H1 (cell line): Measurements from ENCODE around the gene PFKFB3. TPM values are rescaled to one million over a fixed set of nuclear protein-coding genes. Genes with fewer than 3 reads are reported as not detected.

ENCODE experiments used
- CTCF ChIA-PET: fragments of 300-600 bp; sonication (Branson Sonifier 250); formaldehyde crosslinking; loops from one replicate; lab custom pipeline; 2021; ENCODE audit not compliant: partially characterized antibody; lab: Charles Lee
- POLR2A ChIA-PET: fragments of 300-600 bp; sonication (Branson Sonifier 250); formaldehyde crosslinking; loops from one replicate; lab custom pipeline; 2021; ENCODE audit warnings: inconsistent platforms; ENCODE audit not compliant: partially characterized antibody; lab: Charles Lee
- DNase-seq, 2 experiments: peaks; one replicate each; pipeline versions ENCODE4 v3.0.0 to v3.0.0-alpha.2; 2010 to 2022; ENCODE audit warnings: low spot score in 2 of 2, low read depth in 1 of 2, mixed read lengths in 1 of 2
- FAIRE-seq: peaks from 2 replicates; lab custom pipeline; 2011; peaks lifted over from hg19 to GRCh38; lab: Jason Lieb, UNC
- H2AFZ ChIP-seq: 2 replicates; pipeline ENCODE4 v1.8.1; 2012; ENCODE audit warnings: low read length, inconsistent platforms
- H2AK5ac ChIP-seq: 2 replicates; pipeline ENCODE4 v1.6.1; 2013; ENCODE audit warnings: low read depth, low read length
- H2BK120ac ChIP-seq: replicated peaks from 2 replicates; pipeline ENCODE3; 2013; ENCODE audit warnings: low read depth, low read length, inconsistent platforms
- H2BK12ac ChIP-seq: 2 replicates; pipeline ENCODE4 v1.6.1; 2013; ENCODE audit warnings: low read depth, low read length
- H2BK15ac ChIP-seq: 2 replicates; pipeline ENCODE4 v1.6.1; 2013; ENCODE audit warnings: low read length
- H2BK20ac ChIP-seq: 2 replicates; pipeline ENCODE4 v1.6.1; 2013; ENCODE audit warnings: low read length
- H2BK5ac ChIP-seq: 2 replicates; pipeline ENCODE4 v1.6.1; 2013; ENCODE audit warnings: low read depth, low read length
- H3K14ac ChIP-seq: 2 replicates; pipeline ENCODE4 v1.6.1; 2013; ENCODE audit warnings: inconsistent platforms; ENCODE audit not compliant: insufficient read length
- H3K18ac ChIP-seq: 2 replicates; pipeline ENCODE4 v1.6.1; 2013; ENCODE audit warnings: low read length; ENCODE audit errors: extremely low read depth
- H3K23ac ChIP-seq: 2 replicates; pipeline ENCODE4 v1.6.1; 2013; ENCODE audit warnings: inconsistent platforms; ENCODE audit not compliant: insufficient read length
- H3K23me2 ChIP-seq: 2 replicates; pipeline ENCODE4 v1.6.1; 2013; ENCODE audit warnings: low read depth, low read length
- H3K27ac ChIP-seq: 2 replicates; pipeline ENCODE4 v1.6.1; 2011; ENCODE audit warnings: low read depth, low read length, inconsistent platforms
- H3K27me3 ChIP-seq, 4 experiments: replicated peaks in 1 of 4; 1 replicate in 1 of 4; 2 replicates in 3 of 4; pipeline versions ENCODE4 v1.6.1 to v1.8.1; 2011 to 2013; ENCODE audit warnings: low read length in 3 of 4, mild to moderate bottlenecking in 3 of 4, inconsistent platforms in 2 of 4, mixed read lengths in 2 of 4, moderate library complexity in 1 of 4; ENCODE audit not compliant: control insufficient read depth in 3 of 4, insufficient read depth in 3 of 4; ENCODE audit errors: extremely low read depth in 1 of 4
- H3K36me3 ChIP-seq, 4 experiments: 2 replicates each; pipeline versions ENCODE4 v1.6.1 to v1.8.1; 2011 to 2013; ENCODE audit warnings: mild to moderate bottlenecking in 4 of 4, low read length in 3 of 4, moderate library complexity in 2 of 4, control low read depth in 1 of 4, inconsistent platforms in 1 of 4; ENCODE audit not compliant: insufficient read depth in 4 of 4, control insufficient read depth in 2 of 4
- H3K4ac ChIP-seq: replicated peaks from 2 replicates; pipeline ENCODE3; 2013; ENCODE audit warnings: low read length, low read depth, mixed read lengths, inconsistent platforms; ENCODE audit not compliant: insufficient read length
- H3K4me1 ChIP-seq, 4 experiments: replicated peaks in 1 of 4; 1 replicate in 1 of 4; 2 replicates in 3 of 4; pipeline versions ENCODE4 v1.6.1 to v1.8.1; 2011 to 2013; ENCODE audit warnings: low read length in 3 of 4, inconsistent platforms in 2 of 4, mixed read lengths in 1 of 4; ENCODE audit not compliant: insufficient read depth in 4 of 4, control insufficient read depth in 3 of 4
- H3K4me2 ChIP-seq, 2 experiments: 2 replicates each; pipeline versions ENCODE4 v1.6.1 to v1.8.1; 2011 to 2013; ENCODE audit warnings: low read depth in 2 of 2, low read length in 2 of 2, control low read depth in 1 of 2, inconsistent platforms in 1 of 2, mild to moderate bottlenecking in 1 of 2; ENCODE audit not compliant: insufficient read depth in 1 of 2
- H3K4me3 ChIP-seq, 4 experiments: fragments of 200-600, 300-600 bp in 1 of 4; sonication (generic), shearing (Covaris generic), sonication (Bioruptor Twin) in 1 of 4; 2 replicates each; pipeline versions ENCODE4 v1.5.1 to v1.8.1; 2011 to 2016; ENCODE audit warnings: low read length in 4 of 4, low read depth in 3 of 4, control low read depth in 2 of 4, inconsistent platforms in 2 of 4, mild to moderate bottlenecking in 2 of 4, mixed read lengths in 1 of 4, moderate library complexity in 1 of 4; ENCODE audit not compliant: insufficient read depth in 2 of 4; ENCODE audit errors: extremely low read depth in 1 of 4
- H3K56ac ChIP-seq: replicated peaks from 2 replicates; pipeline ENCODE3; 2013; ENCODE audit warnings: low read depth, mild to moderate bottlenecking, mixed read lengths, low read length, inconsistent platforms; ENCODE audit not compliant: insufficient read length
- H3K79me1 ChIP-seq: 2 replicates; pipeline ENCODE4 v1.6.1; 2013; ENCODE audit warnings: low read depth, low read length, control low read depth
- H3K79me2 ChIP-seq, 2 experiments: 2 replicates each; pipeline versions ENCODE4 v1.6.1 to v1.8.1; 2012 to 2013; ENCODE audit warnings: low read length in 2 of 2, mild to moderate bottlenecking in 2 of 2, inconsistent platforms in 1 of 2; ENCODE audit not compliant: insufficient read depth in 2 of 2, control insufficient read depth in 1 of 2
- H3K9ac ChIP-seq, 4 experiments: replicated peaks in 1 of 4; 1 replicate in 1 of 4; 2 replicates in 3 of 4; pipeline versions ENCODE4 v1.6.1 to v1.8.1; 2011 to 2013; ENCODE audit warnings: low read depth in 3 of 4, low read length in 3 of 4, control low read depth in 2 of 4, mild to moderate bottlenecking in 2 of 4, moderate library complexity in 2 of 4, inconsistent platforms in 1 of 4; ENCODE audit errors: extremely low read depth in 1 of 4
- H3K9me3 ChIP-seq, 2 experiments: 2 replicates each; pipeline versions ENCODE4 v1.6.1 to v1.8.1; 2012 to 2013; ENCODE audit warnings: mild to moderate bottlenecking in 2 of 2, moderate library complexity in 2 of 2, control low read depth in 1 of 2, inconsistent platforms in 1 of 2, low read depth in 1 of 2, low read length in 1 of 2, mixed read lengths in 1 of 2; ENCODE audit not compliant: insufficient read depth in 2 of 2
- H4K20me1 ChIP-seq, 2 experiments: replicated peaks in 1 of 2; 2 replicates each; pipeline versions ENCODE3 to v1.8.1; 2011 to 2013; ENCODE audit warnings: inconsistent platforms in 2 of 2, low read length in 2 of 2, mild to moderate bottlenecking in 1 of 2; ENCODE audit not compliant: insufficient read depth in 2 of 2, control insufficient read depth in 1 of 2
- H4K5ac ChIP-seq: 2 replicates; pipeline ENCODE4 v1.6.1; 2013; ENCODE audit warnings: low read length, low read depth, mixed read lengths, inconsistent platforms; ENCODE audit not compliant: insufficient read length
- H4K8ac ChIP-seq: 2 replicates; pipeline ENCODE4 v1.8.0; 2013; ENCODE audit warnings: mild to moderate bottlenecking, moderate library complexity, low read length, inconsistent platforms; ENCODE audit not compliant: insufficient read depth; ENCODE audit errors: extremely low read depth
- H4K91ac ChIP-seq: replicated peaks from 2 replicates; pipeline ENCODE3; 2013; ENCODE audit warnings: low read length, mixed read lengths, inconsistent platforms; ENCODE audit not compliant: insufficient read length
- BACH1 ChIP-seq: IDR thresholded peaks from 2 replicates; pipeline ENCODE4 v1.6.1; 2012; ENCODE audit warnings: low read length, improper control_type of control experiment
- CHD2 ChIP-seq: IDR thresholded peaks from 2 replicates; pipeline ENCODE4 v1.6.1; 2012; ENCODE audit warnings: low read length, improper control_type of control experiment
- GTF2F1 ChIP-seq: IDR thresholded peaks from 2 replicates; pipeline ENCODE4 v1.6.1; 2012; ENCODE audit warnings: low read depth, low read length, improper control_type of control experiment, borderline replicate concordance
- KDM1A ChIP-seq: fragments of 200-600, 300-600 bp; sonication (generic); IDR thresholded peaks from 2 replicates; pipeline ENCODE4 v1.7.1; 2016; ENCODE audit warnings: mild to moderate bottlenecking, low read length, borderline replicate concordance
- TEAD4 ChIP-seq: IDR thresholded peaks from 2 replicates; pipeline ENCODE4 v1.6.1; 2012; ENCODE audit warnings: low read depth, low read length, inconsistent platforms, mixed read lengths
- USF2 ChIP-seq: IDR thresholded peaks from 2 replicates; pipeline ENCODE4 v1.6.1; 2011; ENCODE audit warnings: low read length, improper control_type of control experiment
- YY1 ChIP-seq: IDR thresholded peaks from 2 replicates; pipeline ENCODE4 v1.6.1; 2011; ENCODE audit warnings: low read depth, mild to moderate bottlenecking, low read length
- ZNF274 ChIP-seq: IDR thresholded peaks from 2 replicates; pipeline ENCODE4 v1.7.0; 2012; ENCODE audit warnings: low read length, borderline replicate concordance; ENCODE audit errors: extremely low read depth
- WGBS, 2 experiments: shearing (Covaris generic) in 1 of 2; methylation state at CpG; one replicate each; pipeline versions ENCODE4 v1.1.6 to v1.1.7; 2013 to 2015; ENCODE audit warnings: low lambda C conversion rate in 2 of 2, mixed read lengths in 2 of 2, inconsistent platforms in 1 of 2, low coverage in 1 of 2, missing lambda C conversion rate in 1 of 2; ENCODE audit not compliant: insufficient replicate concordance in 2 of 2, insufficient coverage in 1 of 2, insufficient read length in 1 of 2; ENCODE audit errors: extremely low coverage in 1 of 2, missing lambda C conversion rate in 1 of 2; 5-methylcytosine and 5-hydroxymethylcytosine counted together
- polyA plus RNA-seq, 7 experiments: library from polyadenylated mRNA; depleted of rRNA in 3 of 7; stranded (reverse) in 5 of 7; unstranded in 2 of 7; fragments of >200 nt in 5 of 7; fragments of 200-250 nt in 2 of 7; gene quantifications; 1 replicate in 5 of 7; 2 replicates in 1 of 7; 4 replicates in 1 of 7; pipeline versions ENCODE4 v1.2.1 to v1.2.3, GENCODE V29; 2011 to 2013; ENCODE audit warnings: missing spikeins in 2 of 7, mixed read lengths in 2 of 7
- total RNA-seq: library from RNA; stranded (reverse); fragmentation: NEBNext Ultra II Directional; extraction: Animal tissue kit (Norgen Biotek cat#: 25700); gene quantifications from 2 replicates; pipeline ENCODE4 v1.2.1, GENCODE V29; 2021

Gene PFKFB3
- total and polyA plus RNA-seq, 2 of the 8 experiments (the other 6 are each of a cell fraction or from before 2014, with no cell fraction given) = 15.6 to 32.0 TPM

GRCh38 chr10:6221192-6221940 lies 18.6 kb downstream of the PFKFB3 start:
- DNase-seq = no peak
- no peak overlapping the region for H3K9ac ChIP-seq
- no peak overlapping the region for H2BK120ac ChIP-seq
- 95% methylated on average over 30 of the region's 30 CpGs; no CpG with 5 or more reads in 1 of the 2 experiments for WGBS, 2 experiments
- H4K8ac ChIP-seq = no peak overlapping the region
- H4K5ac ChIP-seq = no peak overlapping the region
- H3K27me3 ChIP-seq = no peaks in the 10 kb centered on the region
- ChIA-PET CTCF (interaction anchor here (0.6 to 4.4 kb wide), 4 partner anchors 15 to 180 kb away, joined by 3 to 14 read pairs (median 3); partner anchors contain the start of gene PFKFB3), POLR2A (interaction anchor here (1.5 to 2.4 kb wide), 2 partner anchors 9 to 19 kb away, joined by 4 to 6 read pairs; partner anchors contain the start of gene PFKFB3)
- no peak overlapping the region for H4K91ac ChIP-seq
- H3K56ac ChIP-seq = no peak overlapping the region
- H3K4me2 ChIP-seq = no peak overlapping the region
- H3K79me1 ChIP-seq = 0 out of 2 replicates have a peak, but pooled peaks cover 2% of the 10 kb centered on the region
- no peak overlapping the region for H3K27ac ChIP-seq
- no peak overlapping the region for H2BK15ac ChIP-seq
- no peak overlapping the region for H2BK5ac ChIP-seq
- 0 out of 2 replicates have a peak, but pooled peaks cover 2% of the 10 kb centered on the region for H3K23me2 ChIP-seq
- H3K79me2 ChIP-seq = no peaks in the 10 kb centered on the region
- peaks cover 29 to 88% (median 65%) of the 10 kb centered on the region in 4 experiments for H3K36me3 ChIP-seq
- H4K20me1 ChIP-seq = peaks cover 7 to 12% of the 10 kb centered on the region in 2 experiments
- no peak overlapping the region for H3K14ac ChIP-seq
- no peak overlapping the region for H3K4ac ChIP-seq
- no peak overlapping the region for H3K18ac ChIP-seq
- H3K4me1 ChIP-seq = no peaks in the 10 kb centered on the region
- H3K23ac ChIP-seq = no peak overlapping the region
- H2BK12ac ChIP-seq = no peak overlapping the region
- H2AFZ ChIP-seq = no peak overlapping the region
- H2BK20ac ChIP-seq = no peak overlapping the region
- H3K4me3 ChIP-seq = no peak overlapping the region
- H2AK5ac ChIP-seq = no peak overlapping the region
- H3K9me3 ChIP-seq = no peaks in the 10 kb centered on the region
- FAIRE-seq = no peak
- TF ChIP-seq CHD2 (no peak), YY1 (no peak), TEAD4 (no peak), ZNF274 (no peak), BACH1 (no peak), KDM1A (no peak), USF2 (no peak), GTF2F1 (no peak)
